ENCODE results near the gene ZNF81.

DNA sequence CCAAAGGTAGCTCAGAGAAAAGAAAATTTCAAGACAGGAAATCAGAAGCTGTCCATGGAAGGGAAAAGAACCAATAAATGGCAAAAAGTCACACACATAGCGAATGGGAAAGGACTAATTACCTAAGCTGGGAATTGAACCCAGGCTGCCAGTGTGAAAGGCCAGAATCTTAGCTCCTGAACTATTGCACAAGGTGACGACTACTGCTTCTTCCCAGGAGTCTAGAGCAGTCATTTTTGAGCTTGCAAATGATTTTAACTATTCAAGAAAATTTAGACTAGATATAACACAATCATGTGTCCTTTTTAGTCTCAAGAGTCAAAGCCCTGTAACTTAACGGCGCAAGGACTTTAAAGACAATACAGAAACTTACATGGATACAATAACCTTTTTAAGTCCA, 34.1 kb upstream of the ZNF81 start:
- no peak for TF ChIP-seq JUNB (IDR thresholded peaks at IDR 0.05; ENCODE audit: unreplicated experiment)
- TF ChIP-seq, protein P1, sequence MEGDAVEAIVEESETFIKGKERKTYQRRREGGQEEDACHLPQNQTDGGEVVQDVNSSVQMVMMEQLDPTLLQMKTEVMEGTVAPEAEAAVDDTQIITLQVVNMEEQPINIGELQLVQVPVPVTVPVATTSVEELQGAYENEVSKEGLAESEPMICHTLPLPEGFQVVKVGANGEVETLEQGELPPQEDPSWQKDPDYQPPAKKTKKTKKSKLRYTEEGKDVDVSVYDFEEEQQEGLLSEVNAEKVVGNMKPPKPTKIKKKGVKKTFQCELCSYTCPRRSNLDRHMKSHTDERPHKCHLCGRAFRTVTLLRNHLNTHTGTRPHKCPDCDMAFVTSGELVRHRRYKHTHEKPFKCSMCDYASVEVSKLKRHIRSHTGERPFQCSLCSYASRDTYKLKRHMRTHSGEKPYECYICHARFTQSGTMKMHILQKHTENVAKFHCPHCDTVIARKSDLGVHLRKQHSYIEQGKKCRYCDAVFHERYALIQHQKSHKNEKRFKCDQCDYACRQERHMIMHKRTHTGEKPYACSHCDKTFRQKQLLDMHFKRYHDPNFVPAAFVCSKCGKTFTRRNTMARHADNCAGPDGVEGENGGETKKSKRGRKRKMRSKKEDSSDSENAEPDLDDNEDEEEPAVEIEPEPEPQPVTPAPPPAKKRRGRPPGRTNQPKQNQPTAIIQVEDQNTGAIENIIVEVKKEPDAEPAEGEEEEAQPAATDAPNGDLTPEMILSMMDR (conservative IDR thresholded peaks at IDR 0.05; ENCODE audit: low read depth in 2 of 2), result no peak
- no peak for TF ChIP-seq CREB1 (CRISPR knock-in tag; IDR thresholded peaks at IDR 0.05; ENCODE audit: low read depth)
- no peak for TF ChIP-seq POLR2AphosphoS5 (IDR thresholded peaks at IDR 0.05; ENCODE audit: low read depth)

Data from GM23338 (cell line).